COLO668 (cell line): ENCODE results near the gene GPR42.

Experiments used
- DNase-seq: peaks from one replicate; lab custom pipeline; 2025; ENCODE audit not compliant: unreplicated experiment; lab: John Stamatoyannopoulos, UW

GPR42 gene

DNA sequence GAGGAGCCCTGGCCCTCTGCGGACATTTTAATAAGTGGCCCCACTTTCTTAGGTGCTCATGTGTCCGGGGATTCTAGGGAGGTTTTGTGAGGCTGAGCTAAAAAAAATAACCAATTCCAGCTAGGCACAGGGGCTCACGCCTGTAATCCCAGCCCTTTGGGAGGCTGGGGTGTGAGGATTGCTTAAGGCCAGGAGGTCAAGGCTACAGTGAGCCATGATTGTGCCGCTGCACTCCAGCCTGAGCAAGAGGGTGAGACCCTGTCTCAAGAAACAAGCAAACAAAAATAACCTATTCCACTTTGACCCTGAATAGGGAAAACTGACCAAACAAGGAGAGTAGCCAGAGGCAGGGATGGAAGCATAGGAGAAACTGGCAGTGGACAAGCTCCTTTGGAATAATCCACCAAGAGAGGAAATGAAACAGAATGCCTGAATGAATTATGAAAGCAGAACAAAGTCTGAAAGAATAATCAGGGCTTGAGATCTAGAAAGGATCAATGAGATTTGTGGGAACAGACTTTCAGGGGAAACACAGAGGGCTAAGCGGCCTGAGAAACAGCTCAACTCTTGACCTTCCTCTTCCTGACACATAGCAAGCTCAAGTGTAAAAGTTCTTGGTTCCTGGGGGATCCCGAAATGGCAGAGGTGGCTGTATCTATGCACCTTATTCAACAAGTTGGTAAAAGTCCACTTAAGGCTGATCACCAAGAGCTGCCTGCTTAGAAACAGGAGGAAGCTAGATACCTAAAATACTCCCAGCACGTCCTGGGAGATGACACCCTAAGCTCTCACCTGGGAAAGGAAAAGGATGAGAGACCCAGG lies 47.1 kb downstream of the GPR42 start:
- DNase-seq = no peak

DNA sequence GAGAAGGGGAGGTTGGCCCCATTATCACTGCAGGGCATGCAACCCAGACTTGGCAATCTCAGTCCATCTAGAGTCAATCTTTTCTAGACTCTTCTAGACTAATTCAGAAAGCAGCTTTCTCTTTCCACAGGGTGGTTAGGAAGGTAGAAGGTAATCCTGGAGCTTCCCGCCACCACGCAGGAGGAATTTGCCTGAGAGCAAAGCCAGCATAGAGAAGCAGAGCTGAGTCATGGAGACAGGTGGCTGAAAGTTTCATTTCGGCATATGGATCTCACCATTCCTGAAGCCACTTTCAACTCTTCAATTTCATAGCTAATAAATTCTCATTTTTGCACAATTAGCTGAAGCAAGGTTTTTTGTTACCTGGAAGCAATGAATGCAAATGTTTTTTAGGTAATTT lies 48.2 kb downstream of the GPR42 start:
- no peak for DNase-seq

DNA sequence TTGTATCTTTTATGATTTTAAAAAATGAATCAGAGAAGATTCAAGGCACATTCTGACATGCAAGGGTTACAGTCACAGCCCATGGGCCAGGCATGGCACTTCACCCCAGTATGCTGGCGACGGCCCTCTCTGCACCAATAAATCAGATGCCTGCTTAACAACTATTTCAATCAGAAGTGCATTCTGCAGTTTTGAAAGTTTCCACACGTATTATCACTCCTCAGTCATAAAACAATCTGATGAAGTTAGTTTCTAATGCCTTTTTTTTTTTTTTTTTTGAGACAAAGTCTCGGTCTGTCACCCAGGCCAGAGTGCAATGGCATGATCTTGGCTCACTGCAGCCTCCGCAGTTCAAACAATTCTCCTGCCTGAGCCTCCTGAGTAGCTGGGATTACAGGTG lies 48.9 kb downstream of the GPR42 start:
- no peak for DNase-seq

DNA sequence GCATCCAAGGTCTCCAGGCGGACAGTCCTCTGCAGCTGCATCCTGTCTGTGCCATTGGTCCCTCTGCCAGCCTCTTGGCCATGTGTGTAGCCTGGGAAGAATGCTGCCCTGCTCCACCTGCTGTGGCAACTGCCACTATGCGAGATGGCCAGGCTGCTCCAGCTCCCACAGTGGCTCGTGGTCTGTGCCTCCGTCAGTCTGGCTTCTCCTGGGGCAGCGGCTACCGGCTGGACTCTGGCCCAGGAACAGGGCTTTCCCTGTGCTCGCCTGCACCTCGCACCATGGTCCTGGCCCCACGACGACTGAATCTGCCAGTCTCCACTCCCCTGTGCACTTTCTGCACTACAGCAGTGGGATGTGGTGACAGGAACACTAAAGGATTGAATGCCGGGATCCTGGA lies 50.5 kb downstream of the GPR42 start:
- DNase-seq = no peak
